ENCODE data around the gene NLRC3.

DNA sequence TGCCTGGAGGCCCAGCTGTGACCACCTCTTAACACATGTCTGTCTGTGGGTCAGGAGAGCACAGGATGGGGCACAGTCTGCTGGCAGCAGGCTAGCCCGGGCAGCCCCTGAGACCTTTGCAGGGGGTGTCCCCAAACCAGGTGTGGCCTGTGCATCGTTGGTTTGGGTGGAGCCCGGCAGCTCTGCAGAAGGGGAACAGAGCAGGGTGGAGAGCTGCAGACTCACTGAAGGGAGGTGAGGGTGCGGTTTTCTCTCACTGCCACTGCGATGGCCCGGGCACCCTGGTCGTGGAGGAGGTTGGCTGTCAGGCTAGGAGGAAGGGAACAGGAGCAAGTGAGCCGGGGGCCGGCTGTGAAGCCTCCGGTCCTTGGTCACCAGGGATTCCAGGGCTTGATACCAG is 28.8 kb downstream of the NLRC3 start:
- TF ChIP-seq, protein P1, sequence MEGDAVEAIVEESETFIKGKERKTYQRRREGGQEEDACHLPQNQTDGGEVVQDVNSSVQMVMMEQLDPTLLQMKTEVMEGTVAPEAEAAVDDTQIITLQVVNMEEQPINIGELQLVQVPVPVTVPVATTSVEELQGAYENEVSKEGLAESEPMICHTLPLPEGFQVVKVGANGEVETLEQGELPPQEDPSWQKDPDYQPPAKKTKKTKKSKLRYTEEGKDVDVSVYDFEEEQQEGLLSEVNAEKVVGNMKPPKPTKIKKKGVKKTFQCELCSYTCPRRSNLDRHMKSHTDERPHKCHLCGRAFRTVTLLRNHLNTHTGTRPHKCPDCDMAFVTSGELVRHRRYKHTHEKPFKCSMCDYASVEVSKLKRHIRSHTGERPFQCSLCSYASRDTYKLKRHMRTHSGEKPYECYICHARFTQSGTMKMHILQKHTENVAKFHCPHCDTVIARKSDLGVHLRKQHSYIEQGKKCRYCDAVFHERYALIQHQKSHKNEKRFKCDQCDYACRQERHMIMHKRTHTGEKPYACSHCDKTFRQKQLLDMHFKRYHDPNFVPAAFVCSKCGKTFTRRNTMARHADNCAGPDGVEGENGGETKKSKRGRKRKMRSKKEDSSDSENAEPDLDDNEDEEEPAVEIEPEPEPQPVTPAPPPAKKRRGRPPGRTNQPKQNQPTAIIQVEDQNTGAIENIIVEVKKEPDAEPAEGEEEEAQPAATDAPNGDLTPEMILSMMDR (IDR thresholded peaks at IDR 0.05): no peak
- TF ChIP-seq POLR2A (IDR thresholded peaks at IDR 0.05): no peak
